Islet of Langerhans (tissue), 1 donor: Measurements from ENCODE around the gene LRRC57.
"Not testable (repeated sequence)": the region's sequence is repeated elsewhere in the genome, so short reads cannot be mapped to it uniquely, and the experiment has no call there.

Experiments
- FAIRE-seq: peaks from one replicate; lab custom pipeline; 2011; peaks lifted over from hg19 to GRCh38; lab: Jason Lieb, UNC

Gene LRRC57

GRCh38 chr15:42548249-42549031 lies at the start of gene LRRC57, which contains the start of gene HAUS2:
TSS of gene LRRC57 (minus strand) at chr15:42548793. CDS start at chr15:42548434, 359 bp downstream.
TSS of gene HAUS2 (plus strand) at chr15:42548838. CDS start at chr15:42548873, 35 bp downstream.
- FAIRE-seq = no peak

DNA sequence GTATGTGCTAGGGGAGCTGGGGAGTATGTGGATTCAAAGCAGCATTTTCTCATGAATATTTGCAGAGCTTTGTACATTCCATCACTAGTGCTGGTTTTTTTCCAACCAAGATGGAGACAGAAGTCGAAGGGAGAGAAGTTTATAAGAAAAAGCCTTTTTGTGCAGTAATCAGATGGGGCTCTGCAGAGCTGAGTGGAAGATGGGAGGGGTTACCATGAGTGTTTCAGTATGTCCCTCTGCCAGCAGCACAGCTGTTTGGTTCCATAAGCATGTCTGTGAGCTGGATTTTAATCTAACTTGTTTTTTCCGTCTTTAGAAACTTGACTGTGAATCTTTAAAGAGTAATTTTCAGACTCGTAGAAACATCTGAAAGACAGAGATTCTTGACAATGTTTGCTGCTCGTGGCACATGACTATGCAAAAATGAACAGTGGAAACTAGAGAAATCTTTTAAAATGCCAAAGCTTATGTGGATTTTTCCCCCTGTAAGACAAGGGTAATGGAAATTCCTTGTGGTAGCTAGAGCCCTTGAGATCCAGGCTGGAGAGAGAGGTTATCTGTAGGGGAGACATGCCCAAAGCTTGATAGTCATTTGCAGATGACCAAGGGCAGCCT lies 47.1 kb upstream of the LRRC57 start:
- no peak for FAIRE-seq

- FAIRE-seq = no peak
These were observed 45.5 kb upstream of the LRRC57 start for GRCh38 chr15:42594095-42594494.

DNA sequence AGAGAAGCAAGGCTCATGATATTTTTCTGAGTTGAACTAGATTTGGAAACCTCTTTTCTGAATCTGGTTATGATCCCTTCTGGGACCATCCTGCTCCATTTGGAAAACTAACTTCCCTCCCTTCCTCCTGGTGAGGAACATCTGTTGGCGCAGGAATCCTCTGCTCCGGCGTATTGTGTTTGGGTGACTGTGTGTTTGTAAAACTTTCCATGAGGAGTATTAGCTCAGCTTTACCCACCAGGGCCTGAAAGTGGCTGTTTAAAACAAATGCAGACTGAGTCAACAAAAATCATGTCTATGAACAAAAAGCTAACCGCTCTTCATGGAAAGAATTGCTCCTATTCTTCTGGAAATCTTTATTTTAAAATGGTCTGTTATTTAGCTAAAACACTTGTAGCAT lies 44.5 kb upstream of the LRRC57 start:
- FAIRE-seq = no peak

DNA sequence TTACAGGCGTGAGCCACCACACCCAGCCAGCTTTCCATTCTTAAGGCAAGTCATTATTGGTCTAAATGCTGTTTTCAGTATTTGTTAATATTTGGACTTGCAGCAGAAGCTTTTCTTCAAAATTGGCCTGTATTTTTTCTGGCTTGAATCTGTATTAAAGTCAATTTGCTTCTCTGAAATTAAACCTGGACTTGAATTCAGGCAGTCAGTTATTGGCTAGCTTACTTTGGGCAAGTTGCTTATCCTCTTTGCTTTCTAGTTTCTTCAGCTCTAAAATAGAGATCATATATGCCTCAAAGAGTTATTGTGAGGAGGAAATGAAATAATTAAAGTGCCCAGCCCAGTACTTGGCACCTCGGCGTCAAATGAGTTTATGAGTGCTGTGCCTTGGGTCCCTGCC lies 44.1 kb upstream of the LRRC57 start:
- no peak for FAIRE-seq

- FAIRE-seq = no peak
These were observed 42.8 kb upstream of the LRRC57 start for GRCh38 chr15:42591238-42591934.

DNA sequence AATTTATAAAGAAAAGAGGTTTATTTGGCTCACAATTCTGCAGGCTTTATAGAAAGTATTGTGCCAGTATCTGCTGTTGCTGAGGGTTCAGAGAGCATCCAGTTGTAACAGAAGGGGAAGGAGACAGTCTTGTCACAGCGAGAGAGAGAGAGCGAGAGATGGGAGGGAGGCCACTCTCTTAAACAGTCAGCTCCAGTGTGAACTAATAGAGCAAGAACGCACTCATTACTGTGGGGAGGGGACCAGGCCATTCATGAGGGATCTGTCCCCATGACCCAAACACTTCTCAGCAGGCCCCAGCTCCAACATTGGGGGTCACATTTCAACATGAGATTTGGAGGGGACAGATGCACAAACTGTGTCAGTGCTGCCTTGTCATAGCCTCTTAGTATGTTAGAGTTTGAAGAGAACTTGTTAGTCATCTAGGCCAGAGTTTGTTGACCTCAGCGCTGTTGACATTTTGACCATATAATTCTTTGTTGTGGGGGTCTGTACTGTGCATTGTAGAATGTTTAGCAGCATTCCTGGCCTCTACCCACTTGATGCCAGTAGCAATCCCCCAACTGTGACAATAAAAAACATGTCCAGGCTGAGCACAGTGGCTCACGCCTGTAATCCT lies 42.1 kb upstream of the LRRC57 start:
- FAIRE-seq = no peak

DNA sequence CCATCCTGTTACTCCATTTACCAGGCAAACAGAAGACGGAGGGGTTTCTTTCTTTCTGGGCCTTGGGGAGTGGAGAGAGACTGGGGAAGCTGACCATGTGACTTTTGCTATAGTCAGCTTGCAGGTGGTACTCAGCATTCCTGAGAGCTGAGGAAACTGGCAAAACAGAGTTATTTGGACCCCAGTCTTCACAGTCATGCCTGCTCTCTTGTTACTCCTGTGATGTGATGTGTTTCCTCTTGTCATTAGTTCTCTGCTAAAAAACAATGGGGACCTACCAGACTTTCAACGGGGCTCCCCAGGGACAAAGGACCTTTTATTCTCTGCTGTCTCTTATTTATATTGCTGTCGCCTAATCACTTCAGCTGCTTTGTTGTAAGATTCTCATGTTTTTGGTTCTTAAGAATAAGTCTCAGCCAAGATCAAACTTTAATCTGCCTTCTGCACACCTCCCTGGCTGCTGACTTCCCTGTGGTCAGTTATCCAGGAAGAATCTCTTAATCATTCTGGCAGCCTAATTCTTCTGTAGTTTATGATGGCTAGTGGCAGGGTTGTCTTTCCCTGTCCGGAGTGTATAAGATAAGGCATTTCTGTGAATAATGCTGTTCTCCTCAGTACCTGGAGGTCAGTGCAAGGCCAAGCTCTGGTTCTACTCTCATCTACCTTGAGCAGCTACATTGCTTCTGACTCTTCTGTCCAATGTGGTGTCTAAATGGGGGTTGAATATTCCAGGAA lies 35.6 kb upstream of the LRRC57 start:
- FAIRE-seq = no peak

DNA sequence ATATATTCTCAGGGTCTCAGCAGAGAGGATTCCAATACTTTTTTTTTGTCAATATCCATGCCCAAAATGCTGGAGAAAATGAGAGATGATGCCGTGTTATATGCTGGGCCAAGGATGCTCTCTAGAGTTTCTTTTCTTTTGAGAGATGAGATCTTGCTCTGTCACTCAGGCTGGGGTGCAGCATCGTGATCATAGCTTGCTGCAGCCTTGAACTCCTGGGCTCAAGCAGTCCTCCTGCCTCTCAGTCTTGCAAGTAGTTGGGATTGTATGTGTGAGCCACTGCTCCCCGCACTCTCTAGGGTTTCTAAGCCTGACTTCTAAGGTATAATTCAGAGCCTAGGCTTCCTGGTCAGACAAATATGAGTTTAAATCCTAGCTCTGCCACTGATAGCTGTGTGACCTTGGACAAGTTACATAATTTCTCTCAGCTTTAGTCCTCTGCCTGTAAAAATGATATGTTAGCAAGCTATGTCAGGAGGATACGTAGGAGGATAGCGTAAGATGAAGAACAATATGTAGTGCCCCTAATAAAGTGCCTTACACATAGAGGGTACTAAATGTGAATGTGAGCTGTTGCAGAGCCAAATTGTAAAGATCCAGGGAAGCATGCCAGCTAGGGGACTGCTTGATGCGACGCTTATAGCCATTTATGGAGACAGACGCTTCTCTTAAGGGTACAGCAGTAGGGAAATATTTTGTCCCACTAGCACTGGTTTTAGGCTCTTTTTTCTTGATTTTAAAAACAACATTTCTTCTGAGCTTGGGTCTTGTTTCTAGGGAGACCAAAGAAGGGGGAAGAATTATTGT lies 34.2 kb upstream of the LRRC57 start:
- FAIRE-seq = no peak

- FAIRE-seq = no peak
These were observed 32.7 kb upstream of the LRRC57 start for GRCh38 chr15:42581272-42581730.

DNA sequence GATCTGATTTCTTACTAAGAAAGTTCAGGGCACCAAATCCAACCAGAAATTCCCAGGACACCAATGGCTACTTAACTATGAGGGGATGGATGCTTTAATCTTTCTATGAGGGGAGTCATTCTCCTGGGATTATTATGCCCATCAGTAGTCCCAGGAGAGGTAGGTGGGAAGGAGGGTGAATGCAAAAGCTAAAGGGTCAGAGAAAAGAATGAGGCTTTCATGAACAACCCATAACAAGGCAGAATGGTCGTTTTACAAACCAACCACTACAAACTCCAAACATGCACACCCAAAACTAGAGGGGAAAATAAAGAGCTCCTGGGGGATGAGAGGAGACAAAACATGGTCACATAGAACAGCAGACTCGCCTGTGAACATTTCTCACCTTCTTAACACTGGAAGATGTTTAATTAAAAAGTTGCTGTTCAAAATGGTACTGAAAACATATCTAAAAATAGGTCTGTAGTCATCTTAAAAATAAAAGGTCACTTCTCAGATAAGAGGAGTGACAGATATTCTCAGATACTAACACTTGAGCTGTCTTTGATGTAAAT lies 30.5 kb upstream of the LRRC57 start:
- FAIRE-seq = no peak

- no peak for FAIRE-seq
These were observed 29.0 kb upstream of the LRRC57 start for GRCh38 chr15:42577514-42578031.

DNA sequence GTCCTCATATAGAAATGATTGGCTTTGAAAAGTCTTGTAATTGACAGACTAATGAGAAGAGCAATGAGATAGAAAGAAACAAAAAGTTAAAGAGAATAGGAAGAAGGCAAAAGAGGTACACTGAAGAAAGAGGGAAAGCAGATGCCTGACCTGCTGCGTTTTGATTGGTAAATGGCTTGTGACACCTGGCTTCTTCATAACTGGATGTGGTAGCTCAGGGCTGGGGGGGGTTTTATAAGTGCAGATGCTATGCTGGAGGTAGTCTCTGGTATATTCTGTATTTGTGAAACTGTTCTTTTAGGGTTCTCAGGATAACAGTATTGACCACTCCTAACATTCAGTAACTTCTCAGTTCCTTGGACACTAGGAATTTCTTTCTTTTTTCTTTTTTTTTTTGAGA lies 28.2 kb upstream of the LRRC57 start:
- no peak for FAIRE-seq

DNA sequence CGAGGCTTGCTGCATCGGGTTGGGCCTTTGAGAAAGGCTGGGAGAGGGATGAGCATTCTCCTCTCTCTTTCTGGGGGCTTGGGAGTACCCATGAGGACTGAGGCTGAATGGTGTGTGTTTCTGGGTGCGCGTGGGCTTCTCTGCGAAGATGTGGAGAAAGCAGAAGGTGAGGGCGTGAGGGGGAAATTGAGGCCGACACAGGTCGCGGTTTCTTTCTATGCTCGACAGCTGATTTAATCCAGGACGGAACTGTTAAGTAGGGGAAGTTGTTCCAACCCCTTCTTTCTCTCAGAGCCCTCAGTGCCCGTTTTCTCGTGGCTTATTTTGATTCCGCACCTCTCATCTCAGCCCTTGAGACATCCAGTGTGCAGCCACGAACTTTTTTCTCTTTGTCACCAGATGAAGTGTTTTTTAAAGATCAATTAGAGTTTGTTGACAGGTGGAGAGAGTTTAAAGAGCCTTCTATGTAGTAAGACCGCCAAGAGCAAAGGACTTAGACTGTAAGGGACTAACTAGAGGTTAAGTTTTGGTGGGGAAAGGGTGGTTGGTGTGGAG lies 27.5 kb upstream of the LRRC57 start:
- FAIRE-seq = no peak

GRCh38 chr15:42575188-42576039 lies 26.8 kb upstream of the LRRC57 start, which contains the start of gene STARD9:
TSS of gene STARD9 (plus strand) at chr15:42575606. CDS start at chr15:42575716, 110 bp downstream.
- FAIRE-seq = no peak

GRCh38 chr15:42558739-42559138 lies 10.1 kb upstream of the LRRC57 start:
- FAIRE-seq = no peak

DNA sequence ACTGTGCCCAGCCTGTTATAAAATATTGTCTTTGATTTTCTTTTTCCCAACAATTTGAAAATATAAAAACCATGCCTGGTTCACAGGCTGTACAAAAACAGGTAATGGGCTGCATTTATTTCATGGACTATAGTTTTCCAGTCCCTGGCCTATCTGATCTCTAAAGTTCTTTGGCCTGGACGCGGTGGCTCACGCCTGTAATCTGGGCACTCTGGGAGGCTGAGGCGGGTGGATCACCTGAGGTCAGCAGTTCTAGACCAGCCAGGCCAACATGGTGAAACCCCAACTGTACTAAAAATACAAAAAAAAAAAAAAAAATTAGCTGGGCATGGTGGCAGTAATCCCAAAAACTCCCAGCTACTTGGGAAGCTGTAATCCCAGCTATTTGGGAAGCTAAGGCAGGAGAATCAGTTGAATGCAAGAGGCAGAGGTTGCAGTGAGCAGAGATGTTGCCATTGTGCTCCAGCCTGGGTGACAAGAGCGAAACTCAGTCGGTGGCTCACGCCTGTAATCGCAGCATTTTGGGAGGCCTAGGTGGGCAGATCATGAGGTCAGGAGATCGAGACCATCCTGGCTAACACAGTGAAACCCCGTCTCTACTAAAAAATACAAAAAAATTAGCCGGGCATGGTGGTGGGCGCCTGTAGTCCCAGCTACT lies 8.1 kb upstream of the LRRC57 start:
- not testable (repeated sequence) for FAIRE-seq

DNA sequence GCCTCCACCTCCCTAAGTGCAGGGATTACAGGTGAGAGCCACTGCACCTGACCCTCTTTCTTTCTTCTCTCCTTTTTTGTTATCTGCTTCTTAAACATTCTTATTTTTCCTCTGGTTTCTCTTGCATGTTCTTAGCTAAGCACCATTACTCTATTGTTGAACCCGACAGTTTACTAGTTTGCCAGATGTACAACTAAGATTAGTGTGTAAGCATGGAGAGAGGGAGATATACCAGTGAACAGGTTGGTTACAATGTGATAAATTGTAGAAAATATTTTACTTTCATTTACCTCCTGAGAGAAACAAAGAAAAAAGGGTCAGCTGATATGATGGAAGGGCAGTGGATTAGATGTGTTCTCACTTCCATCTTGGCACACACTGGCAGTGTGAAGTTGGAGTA lies 5.0 kb upstream of the LRRC57 start:
- FAIRE-seq = no peak
